H1 (cell line): ENCODE results near the gene PRKCH. TPM values are rescaled to one million over a fixed set of nuclear protein-coding genes. Genes with fewer than 3 reads are reported as not detected.

Source experiments
- FOSL1 ChIP-seq: IDR thresholded peaks from 2 replicates; pipeline ENCODE4 v1.6.1; 2011; ENCODE audit warnings: mild to moderate bottlenecking, low read depth, low read length, moderate library complexity; ENCODE audit not compliant: insufficient read depth
- MAFK ChIP-seq: IDR thresholded peaks from 2 replicates; pipeline ENCODE4 v1.6.1; 2012; ENCODE audit warnings: low read depth, mild to moderate bottlenecking, improper control_type of control experiment, low read length
- polyA plus RNA-seq, 7 experiments: library from polyadenylated mRNA; depleted of rRNA in 3 of 7; stranded (reverse) in 5 of 7; unstranded in 2 of 7; fragments of >200 nt in 5 of 7; fragments of 200-250 nt in 2 of 7; gene quantifications; 1 replicate in 5 of 7; 2 replicates in 1 of 7; 4 replicates in 1 of 7; pipeline versions ENCODE4 v1.2.1 to v1.2.3, GENCODE V29; 2011 to 2013; ENCODE audit warnings: missing spikeins in 2 of 7, mixed read lengths in 2 of 7
- total RNA-seq: library from RNA; stranded (reverse); fragmentation: NEBNext Ultra II Directional; extraction: Animal tissue kit (Norgen Biotek cat#: 25700); gene quantifications from 2 replicates; pipeline ENCODE4 v1.2.1, GENCODE V29; 2021

The PRKCH gene
- total and polyA plus RNA-seq, 2 of the 8 experiments (the other 6 are each of a cell fraction or from before 2014, with no cell fraction given), result 6.4 to 7.0 TPM

DNA sequence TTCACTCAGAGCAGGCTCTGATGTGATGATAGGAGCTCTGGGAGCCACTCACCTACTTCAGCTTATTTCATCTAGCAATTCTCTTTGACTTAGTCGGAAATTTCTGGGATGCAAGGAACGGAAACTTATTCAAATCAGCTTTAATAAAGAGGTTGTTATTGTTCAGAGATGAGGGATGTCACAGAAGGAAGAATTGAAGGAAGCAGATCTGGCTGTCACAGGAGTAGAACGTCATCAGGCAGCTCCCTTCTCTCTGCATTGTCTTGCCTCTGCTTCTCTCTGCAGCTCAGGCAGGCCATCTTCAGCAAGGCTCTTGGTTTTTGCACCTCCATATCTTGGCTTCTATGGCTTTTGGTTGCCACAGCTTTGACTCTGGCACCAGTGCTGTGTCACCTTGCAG lies 32.7 kb upstream of the PRKCH start (continued):
- TF ChIP-seq MAFK (no peak), FOSL1 (no peak)
